PC-3 (cell line): ENCODE results near the gene BANK1.

ENCODE experiments used
- CTCF ChIP-seq: fragments of 300-600 bp; sonication (generic); conservative IDR thresholded peaks from 2 replicates; pipeline ENCODE4 v1.5.1; 2017; ENCODE audit warnings: antibody characterized with exemption, low read depth, mild to moderate bottlenecking, low read length
- EZH2 ChIP-seq: fragments of 300-600 bp; sonication (generic); IDR thresholded peaks from one replicate; pipeline ENCODE4 v1.6.1; 2017; ENCODE audit warnings: antibody characterized with exemption, mild to moderate bottlenecking, low read length; ENCODE audit not compliant: unreplicated experiment

- TF ChIP-seq CTCF (no peak), EZH2 (no peak)
Measured at GRCh38 chr4:101919373-101919977, 128.9 kb downstream of the BANK1 start.
